NCI-H1694 treated with DMSO at 0.1 percent for 48 hours (cell line): Measurements from ENCODE around the gene DIP2A.
A peak's percentile ranks its signal among the peaks of the same experiment; 100 is the strongest.

Experiments used
- DNase-seq: peaks from one replicate; lab custom pipeline; 2025; lab: John Stamatoyannopoulos, UW

The DIP2A gene

DNA sequence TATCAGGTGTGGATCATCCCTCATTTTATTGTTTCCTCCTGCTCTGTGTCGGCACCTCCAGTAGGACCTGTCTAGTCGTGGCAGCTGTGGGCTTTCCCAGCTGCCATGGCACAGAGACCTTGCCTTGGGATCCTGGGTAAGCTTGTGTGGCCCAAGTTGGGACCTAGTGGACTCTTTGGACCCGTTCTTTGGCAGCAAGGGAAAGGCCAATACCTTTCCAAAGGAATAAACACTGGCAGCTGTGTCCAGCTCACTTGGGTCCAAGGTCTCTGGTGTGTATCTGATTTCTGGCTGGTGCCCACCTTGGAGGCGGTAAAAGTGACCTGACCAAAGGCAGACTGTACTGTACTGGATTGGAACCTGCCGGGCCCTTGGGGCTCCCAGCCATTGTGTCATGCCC is 21.8 kb downstream of the DIP2A start:
- no peak for DNase-seq

DNA sequence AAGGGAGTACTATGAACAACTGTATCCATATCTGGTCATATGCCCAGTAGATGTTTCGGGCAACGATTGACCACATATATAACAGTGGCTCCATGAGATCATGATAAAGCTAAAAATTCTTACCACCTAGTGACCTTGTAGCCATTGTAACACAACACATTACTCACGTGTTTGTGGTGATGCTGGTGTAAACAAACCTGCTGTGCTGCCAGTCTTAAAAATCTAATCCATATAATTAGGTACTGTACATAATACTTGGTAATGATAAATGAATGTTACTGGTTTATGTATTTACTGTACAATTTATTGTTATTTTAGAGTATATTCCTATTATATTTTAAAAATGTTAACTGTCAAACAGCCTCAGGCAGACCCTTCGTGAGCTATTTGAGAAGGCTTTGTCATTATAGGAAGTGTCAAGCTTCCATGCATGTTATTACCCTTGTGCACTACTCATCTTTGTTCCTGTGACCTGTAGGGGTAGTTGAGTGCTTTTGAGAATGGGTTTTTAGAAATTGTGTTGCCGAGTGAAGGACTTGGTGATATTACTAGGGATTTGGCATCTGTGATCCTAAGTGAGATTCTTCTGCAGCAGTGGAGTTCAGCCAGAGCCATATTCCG is 23.6 kb downstream of the DIP2A start:
- no peak for DNase-seq

DNA sequence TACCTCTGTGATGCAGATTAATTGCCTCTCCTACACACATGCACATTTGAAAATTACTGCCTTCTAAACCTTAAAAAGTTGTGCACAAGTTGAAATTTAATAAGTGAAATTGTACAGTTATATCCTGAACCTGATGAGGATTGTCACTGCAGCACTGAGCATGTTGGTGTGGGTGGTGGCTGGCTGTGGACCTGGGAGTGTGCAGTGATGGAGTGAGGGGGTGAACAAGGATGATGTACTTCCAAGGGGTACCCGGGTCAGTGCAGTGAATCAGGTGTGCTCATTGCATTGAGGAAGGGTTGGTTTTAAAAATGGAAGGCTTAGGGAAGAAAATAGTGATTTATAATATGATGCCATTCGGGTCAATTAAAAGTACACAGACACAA is 24.1 kb downstream of the DIP2A start:
- DNase-seq: no peak

DNA sequence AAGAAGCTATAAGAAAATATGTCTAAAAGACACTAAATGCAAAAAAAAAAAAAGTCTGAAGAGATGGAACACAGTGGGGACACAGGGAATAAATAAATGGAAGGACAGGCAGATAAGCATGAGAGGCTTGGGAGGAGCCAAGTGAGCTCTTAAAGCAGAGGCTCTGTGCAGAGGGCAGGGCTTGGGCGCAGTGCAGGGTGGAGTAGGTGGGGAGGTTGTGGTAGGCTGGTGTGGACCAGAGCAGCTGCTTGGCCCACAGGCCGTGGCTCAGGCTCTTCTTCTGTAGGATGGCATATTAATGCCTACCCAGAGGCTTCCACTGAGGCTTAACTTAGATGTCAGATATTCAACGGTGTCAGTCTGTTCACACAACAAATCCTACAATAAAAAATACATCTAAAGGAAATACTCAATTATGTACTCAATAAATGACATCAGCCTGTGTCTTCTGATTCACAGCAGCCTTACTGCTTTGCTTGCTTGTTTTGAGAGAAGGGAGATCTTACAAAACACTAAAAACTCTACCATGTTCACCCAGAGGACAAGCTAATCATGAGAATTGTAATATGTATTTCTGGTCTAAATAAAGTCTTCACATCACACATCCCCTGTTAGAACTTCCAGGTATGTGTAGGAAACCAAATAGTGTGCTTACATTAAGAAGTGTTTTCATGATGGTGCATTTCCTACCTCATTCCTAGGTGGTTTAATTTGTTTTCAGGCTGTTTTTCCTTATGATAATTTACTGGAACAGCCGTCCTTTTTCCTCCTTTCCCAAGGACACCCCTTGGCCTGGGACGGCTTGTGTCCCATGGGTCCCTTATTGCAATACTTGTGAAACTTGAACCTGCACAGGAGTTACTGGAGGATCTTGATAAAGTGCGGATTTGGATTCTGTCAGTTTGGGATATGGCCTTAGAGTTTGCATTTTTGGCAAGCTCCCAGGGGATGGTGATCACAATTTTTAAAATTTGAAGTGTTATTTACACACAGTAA is 24.9 kb downstream of the DIP2A start:
- no peak for DNase-seq

DNA sequence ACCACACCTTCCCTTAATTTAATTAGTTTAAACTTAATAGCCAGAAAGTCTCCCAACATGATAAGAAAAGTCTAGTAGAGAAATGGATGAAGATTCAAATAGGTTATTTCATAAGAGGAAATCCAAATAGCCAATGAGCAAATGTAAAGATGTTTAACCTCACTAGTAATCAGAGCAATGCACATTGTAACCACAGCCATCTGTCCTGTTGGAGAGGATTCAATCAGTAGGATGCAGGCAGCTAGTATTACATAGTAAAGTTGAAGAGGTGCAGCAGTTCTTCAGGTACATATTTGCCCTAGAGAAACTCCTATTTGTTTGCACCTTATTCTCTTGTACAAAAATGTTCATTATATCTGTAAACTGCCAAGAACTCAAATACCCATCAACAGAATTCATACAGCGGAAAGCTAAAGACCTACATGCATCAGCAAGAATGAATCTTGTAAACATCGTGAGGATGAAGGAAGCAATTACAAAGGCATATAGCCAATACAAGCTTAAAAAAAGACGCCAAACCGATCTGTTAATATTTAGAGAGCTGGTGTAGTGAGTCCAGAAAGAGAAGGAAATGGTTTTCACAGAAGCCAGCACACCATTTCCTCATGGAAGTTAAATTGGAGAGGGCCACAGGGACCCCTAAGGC is 27.9 kb downstream of the DIP2A start:
- peak; percentile 60 for DNase-seq

DNA sequence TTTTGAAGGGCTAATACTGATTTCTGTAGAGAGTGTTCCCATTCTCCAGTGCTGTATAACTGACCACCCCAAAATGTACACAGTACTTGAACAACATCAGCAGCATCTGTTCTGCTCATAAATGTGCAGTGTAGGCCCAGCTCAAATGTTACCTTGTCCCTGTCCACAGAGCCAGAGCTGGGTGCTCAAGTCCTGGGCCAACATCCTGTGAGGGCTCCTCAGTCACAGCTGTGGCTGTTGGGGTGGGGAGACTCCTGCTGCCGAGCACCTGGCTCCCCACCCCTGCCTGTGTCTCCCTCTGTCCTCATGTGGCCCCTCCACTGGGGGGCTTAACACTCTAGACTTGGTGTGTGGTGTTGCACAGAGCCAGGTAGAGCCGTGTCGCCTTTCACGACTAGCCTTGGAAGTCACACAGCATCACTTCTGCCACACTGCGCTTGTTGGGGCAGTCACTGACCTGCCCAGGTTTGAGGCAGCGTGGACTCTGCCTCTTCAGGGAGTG is 30.5 kb downstream of the DIP2A start:
- DNase-seq: no peak

DNA sequence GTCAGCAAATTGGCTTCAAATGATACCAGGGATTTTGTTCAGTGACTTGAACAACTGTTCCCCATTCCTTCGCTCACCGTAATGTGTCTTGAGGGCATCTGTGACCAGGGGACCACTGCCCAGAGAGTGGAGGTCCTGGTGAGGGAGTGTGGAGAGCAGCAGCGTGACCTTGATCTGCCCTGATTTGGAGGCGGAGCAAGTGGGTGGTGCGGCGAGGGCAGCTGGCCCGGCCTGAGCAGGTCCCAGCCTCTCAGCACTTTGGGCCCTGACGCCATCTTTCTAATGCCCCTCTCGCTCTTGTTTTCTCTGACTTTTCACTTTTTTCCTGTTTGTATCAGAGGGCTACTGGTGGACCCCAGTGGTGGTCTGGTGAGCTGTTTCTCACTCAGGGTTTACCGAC is 31.1 kb downstream of the DIP2A start:
- no peak for DNase-seq

DNA sequence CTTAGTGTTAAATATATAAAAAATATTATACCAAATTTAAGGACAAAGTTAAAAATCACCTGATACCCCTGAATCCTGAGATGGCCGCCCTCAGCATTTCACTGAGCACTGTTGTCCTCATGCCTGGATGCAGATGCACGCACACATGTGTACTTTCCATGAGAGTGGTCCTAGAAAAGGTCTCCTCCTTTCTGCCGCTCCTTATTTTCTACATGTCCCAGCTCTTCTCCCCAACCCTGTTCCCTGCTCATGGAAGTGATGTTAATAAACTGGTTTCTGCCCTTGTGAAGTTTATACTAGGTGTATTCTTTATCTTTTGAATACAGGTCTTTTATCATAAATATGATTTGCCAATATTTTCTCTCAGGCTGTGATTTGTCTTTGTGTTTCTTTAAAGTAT is 32.9 kb downstream of the DIP2A start:
- no peak for DNase-seq

DNA sequence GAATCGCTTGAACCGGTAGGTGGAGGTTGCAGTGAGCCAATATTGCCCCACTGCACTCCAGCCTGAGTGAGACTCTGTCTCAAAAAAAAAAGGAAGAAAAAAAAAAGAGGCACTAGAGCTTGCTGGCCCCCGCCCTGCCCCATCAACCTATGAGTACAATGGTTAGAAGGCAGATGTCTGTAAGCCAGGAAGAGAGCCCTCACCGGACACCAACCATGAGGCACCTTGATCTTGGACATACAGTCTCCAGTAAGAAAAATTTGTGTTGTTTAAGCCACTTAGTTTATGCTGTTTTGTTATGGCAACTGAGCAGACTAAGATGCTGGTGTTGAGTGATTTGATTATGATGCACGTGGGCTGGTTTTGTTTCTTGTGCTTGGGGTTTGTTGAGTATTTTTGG is 34.2 kb downstream of the DIP2A start:
- no peak for DNase-seq

DNA sequence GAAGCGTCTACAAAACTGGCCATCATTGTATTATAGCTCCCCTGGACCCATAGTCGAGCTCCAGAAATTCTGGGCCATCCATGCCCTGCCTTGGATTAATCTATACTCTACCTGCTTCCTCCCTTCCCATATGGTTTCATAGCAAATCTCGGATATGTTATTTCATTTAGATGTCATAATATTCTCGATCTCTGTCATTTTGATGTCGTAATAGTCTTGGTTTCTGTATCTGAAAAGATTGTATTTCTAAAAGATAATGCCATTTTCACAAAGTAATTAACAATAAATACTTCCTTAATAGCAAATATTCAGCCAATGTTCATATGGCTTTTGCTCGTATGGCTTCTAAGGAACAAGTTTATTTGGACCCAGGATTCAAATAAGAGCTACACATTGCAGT is 35.1 kb downstream of the DIP2A start:
- DNase-seq: no peak

DNA sequence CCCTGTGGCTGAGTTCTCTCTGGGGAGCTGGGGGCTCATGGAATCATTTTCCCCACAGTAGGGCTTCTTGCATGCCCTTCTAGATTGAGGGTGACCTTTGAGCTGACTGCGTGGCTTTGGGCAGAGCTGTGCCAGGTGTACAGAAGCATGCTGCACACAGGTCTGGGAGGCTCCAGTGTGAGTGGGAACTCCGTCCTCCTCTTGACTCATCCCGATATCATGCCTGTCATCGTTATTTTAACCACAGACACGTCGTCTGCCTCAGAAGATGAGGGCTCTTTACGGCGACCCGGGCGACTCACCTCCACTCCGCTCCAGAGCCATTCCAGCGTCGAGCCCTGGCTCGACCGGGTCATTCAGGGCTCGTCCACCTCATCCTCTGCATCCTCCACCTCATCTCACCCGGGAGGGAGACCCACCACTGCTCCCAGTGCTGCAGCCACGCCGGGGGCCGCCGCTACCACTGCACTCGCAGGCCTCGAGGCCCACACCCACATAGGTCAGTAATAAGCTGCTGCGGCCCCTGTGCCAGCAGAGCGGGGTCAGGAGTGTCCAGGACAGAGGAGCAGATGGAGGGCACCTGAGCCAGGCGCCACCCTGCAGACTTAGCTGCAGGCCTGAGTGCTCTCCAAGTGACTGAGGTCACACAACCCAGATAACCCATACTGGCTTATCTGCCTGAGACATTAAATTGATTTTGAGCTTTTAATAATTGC is 39.8 kb downstream of the DIP2A start:
- no peak for DNase-seq

DNA sequence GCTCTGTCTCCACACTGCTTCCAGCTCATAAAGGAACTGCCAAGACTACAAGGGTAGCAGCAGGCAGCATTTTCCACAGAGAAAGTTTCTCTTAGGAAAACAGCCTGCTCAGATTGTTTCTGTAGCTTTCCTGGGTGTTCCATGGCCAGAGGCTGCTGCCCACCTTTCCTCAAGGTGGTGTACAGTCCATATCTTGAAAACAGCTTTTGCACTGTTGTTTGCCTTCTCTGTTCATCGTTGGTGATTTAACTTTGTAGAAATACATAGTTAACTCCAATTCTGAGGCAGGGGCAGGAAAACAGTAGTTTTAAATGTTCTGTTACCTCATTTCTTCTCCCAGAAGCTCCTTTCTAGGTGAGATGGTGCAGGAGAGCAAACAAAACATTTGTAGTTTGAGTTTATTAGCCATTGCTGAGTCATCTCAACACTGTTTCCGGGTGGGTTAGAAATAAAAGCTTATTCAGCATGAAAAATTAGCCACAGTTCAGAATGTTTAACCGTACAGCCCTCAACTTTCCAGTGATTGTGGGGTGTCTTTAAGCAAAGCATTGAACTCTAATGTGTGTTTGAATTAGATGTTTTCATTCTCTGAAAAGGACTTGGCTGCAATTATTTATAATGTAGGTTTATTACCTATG is 41.7 kb downstream of the DIP2A start:
- DNase-seq: no peak

DNA sequence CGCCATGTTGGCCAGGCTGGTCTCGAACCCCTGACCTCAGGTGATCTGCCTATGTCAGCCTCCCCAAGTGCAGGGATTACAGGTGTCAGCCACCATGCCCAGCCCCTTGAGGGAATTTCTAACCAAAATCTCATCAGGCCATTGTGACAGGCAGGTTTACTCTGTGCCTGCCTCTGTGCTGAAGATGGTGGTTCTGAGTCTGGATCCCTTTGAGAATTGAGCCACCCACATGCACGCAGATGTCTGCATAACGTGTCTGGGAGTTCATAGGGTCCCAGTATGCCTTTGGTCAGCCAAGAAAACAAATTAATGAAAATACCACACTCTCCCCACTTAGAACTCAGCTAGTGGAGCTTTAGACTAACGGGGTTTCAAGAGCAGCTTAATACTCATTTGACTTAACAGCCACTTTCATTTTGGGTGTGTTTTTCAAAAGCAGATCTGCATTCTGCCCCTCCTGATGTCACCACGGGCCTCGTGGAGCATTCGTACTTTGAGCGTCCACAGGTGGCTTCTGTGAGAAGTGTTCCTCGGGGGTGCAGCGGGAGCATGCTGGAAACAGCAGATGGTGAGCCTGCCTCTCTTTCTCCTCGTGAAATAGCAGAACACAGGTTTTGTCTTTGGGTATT is 45.3 kb downstream of the DIP2A start:
- no peak for DNase-seq

DNA sequence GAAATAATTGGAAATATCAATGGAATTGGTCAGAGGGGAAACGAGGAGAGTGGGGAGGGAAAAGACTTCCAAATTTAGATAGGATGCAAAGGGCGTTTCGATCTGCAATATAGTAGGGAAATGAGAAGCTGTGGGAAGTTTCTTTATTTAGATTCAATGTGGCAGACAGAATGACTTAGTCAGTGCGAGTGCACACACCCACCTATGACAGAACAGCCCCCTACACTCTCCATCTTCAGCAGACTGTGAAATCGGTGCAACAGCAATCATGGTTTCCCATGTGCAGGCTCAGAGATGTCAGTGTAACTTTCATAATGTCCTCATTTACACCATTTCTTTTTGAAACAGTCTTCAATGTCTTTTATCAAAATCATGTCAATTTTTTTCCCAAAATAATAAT is 46.0 kb downstream of the DIP2A start:
- DNase-seq: no peak

DNA sequence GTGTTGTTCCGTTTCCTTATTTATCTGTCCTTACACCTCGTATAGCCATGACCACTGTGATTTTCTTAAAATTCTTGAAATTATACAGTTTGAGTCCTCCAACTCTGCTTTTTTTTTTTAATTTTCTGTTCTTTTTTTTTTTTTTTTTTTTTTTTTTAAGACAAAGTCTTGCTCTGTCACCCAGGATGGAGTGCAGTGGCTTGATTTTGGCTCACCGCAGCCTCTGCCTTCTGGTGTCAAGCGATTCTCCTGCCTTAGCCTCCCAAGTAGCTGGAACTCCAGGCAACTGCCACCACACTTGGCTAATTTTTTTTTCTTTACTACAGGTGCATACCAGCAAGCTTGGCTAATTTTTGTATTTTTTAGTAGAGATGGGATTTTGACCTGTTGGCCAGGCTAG is 48.9 kb downstream of the DIP2A start:
- DNase-seq: no peak

DNA sequence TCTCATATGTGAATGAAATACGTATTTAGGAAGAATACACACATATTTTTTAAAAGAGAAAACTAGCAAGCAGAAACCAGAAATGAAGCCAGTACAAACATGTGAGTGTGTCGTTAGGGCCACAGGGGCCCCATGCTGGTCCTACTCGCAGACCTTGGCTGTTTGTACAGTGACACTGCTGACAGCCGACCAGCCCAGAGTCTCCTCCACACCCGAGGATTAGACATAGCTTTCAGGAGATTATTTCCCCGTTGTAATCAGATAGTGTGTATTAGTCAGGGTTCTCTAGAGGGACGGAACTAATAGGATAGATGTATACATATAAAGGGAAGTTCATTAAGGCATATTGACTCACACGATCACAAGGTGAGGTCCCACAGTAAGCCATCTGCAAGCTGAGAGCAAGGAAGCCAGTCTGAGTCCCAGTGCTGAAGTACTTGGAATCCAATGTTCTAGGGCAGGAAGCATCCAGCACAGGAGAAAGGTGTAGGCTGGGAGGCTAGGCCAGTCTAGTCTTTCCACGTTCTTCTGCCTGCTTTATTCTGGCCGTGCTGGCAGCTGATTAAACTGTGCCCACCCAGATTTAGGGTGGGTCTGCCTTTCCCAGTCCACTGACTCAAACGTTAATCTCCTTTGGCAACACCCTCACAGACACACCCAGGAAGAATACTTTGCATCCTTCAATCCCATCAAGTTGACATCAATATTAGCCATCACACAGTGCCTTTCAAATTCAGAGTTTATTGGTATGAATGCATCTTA is 51.2 kb downstream of the DIP2A start:
- DNase-seq: no peak

DNA sequence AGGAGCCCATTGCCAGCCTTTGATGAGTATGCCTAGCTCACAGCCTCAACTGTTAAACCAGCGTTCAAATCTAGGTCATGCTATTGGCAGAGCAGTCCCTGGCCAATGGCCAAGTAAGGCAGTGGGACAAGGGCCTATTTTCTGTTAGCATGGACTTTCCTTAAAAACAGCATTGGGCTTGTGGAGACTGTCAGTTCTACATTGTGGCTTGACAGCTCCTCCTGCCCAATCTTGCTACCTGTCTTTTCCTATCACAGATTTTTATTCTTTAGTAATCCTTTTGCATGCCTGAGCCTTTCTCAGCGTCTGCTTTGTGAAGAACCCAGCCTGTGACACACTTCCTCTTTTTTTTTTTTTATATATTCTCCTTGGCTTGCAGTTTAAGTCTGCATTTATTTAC is 56.4 kb downstream of the DIP2A start:
- DNase-seq: no peak

DNA sequence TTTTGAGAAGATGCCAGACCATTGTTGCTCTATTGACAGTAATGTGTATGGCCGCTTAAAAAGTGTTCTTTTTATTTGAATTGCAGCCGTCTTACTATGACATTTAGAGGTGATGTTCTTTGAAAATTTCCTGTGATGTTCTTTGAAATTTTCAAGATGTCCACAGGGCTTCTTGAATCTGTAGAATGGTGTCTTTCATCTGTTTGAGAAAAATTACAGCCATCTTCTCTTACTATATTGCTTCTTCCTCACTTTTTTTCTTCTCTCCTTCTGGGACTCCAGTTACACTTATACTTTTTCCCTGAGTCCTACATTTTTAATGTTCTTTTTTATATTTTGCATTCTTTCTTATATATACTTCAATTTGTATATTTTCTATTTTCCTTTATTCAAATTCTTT is 57.4 kb downstream of the DIP2A start:
- no peak for DNase-seq

DNA sequence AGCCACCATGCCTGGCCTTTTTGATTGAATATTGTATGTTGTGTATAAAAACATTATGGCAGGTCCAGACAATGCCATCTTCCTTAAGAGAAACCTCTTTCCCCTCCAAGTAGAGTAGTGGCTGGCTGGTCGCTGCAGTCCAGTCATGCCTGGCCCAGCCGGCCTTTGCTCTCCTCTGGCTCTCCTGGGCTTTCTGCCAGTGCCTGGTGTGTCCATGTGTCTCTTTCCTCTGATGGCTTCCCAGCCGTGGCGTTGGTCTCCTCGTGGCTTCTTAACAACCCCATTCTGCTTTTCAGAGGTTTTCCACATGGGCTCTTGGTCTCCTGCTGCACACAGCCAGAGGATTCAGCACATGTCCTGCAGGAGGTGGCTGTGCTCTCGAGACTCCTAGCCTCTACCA is 58.7 kb downstream of the DIP2A start:
- no peak for DNase-seq

DNA sequence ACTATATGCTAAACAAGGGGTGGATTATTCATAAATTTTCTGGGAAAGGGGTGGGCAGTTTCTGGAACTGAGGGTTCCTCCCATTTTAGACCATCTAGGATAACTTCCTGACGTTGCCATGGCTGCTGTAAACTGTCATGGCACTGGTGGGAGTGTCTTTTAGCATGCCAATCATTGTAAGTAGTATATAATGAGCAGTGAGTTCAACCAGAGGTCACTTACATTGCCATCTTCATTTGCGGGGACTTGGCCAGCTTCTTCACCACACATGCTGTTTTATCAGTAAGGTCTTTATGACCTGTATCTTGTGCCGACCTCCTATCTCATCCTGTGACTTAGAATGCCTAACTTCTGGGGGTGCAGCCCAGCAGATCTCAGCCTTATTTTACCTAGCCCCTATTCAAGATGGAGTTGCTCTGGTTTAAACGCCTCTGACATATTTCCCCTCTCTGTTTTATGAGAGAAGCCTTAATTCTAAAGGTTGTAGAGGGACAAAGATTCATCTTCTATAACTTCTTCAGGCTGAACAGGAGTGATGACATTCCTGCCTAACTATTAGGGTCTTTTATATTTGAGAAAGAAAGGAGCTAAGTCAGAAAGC is 60.4 kb downstream of the DIP2A start:
- no peak for DNase-seq
